GM12891 (cell line): Measurements from ENCODE around the gene ZNF474.

Experiments used
- DNase-seq: peaks from one replicate; pipeline ENCODE4 v3.0.0; 2011; ENCODE audit warnings: low spot score; ENCODE audit not compliant: insufficient read length
- FAIRE-seq: peaks from 2 replicates; lab custom pipeline; 2011; peaks lifted over from hg19 to GRCh38; lab: Jason Lieb, UNC
- PAX5 ChIP-seq: IDR thresholded peaks from 2 replicates; pipeline ENCODE4 v1.6.1; 2011; ENCODE audit warnings: low read length, moderate library complexity, mild to moderate bottlenecking; ENCODE audit not compliant: insufficient read depth, severe bottlenecking
- POLR2A ChIP-seq: IDR thresholded peaks from 2 replicates; pipeline ENCODE4 v1.6.1; 2011; ENCODE audit warnings: low read depth, low read length, control low read depth
- POLR2AphosphoS5 ChIP-seq: IDR thresholded peaks from 2 replicates; pipeline ENCODE4 v1.6.1; 2011; ENCODE audit warnings: low read depth, low read length, control low read depth
- POU2F2 ChIP-seq: IDR thresholded peaks from 2 replicates; pipeline ENCODE4 v1.6.1; 2011; ENCODE audit warnings: low read depth, mild to moderate bottlenecking, control low read depth, low read length, moderate library complexity
- SPI1 ChIP-seq: IDR thresholded peaks from 2 replicates; pipeline ENCODE4 v1.6.1; 2011; ENCODE audit warnings: low read depth, low read length, control low read depth
- TAF1 ChIP-seq: IDR thresholded peaks from 2 replicates; pipeline ENCODE4 v1.6.1; 2011; ENCODE audit warnings: low read depth, low read length, control low read depth

ZNF474 gene

GRCh38 chr5:122138356-122138755 is 9.0 kb downstream of the ZNF474 start:
- DNase-seq (no peak), FAIRE-seq (no peak)
- TF ChIP-seq POU2F2 (no peak), TAF1 (no peak), PAX5 (no peak), POLR2A (no peak), POLR2AphosphoS5 (no peak), SPI1 (no peak)

- TF ChIP-seq POU2F2 (no peak), SPI1 (no peak), TAF1 (no peak), POLR2AphosphoS5 (no peak), POLR2A (no peak), PAX5 (no peak)
- DNase-seq (no peak), FAIRE-seq (no peak)
Observed at GRCh38 chr5:122140900-122141299, 11.6 kb downstream of the ZNF474 start.

GRCh38 chr5:122141751-122142150 is 12.4 kb downstream of the ZNF474 start:
- TF ChIP-seq POU2F2 (no peak), POLR2AphosphoS5 (no peak), PAX5 (no peak)
- DNase-seq (no peak), FAIRE-seq (no peak)

GRCh38 chr5:122142480-122143164 is 13.3 kb downstream of the ZNF474 start:
- no peak for FAIRE-seq
- no peak for DNase-seq
- no peak for TF ChIP-seq TAF1

DNA sequence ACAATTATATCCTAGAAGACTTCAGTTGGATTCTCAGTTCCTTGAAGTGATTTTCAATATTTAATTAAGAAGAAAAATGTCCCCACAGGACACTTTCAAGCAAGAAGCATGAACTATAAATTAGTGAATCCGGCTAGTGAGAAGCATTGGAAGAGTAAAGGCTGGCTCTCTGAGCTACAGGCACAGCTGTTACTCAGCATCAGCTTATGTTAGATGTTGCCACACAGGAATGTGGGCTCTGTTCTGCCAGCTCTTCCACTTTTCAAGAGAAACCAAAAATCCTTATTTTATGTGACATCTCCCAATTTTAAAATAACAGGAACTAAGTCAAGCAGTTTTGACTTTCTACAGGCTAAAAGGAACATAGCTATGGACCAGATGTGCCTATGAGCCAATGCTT is 14.9 kb downstream of the ZNF474 start:
- no peak for FAIRE-seq
- TF ChIP-seq TAF1 (no peak), PAX5 (no peak), POLR2A (no peak), POLR2AphosphoS5 (no peak), SPI1 (no peak), POU2F2 (no peak)
- no peak for DNase-seq

GRCh38 chr5:122145906-122146305 is 16.6 kb downstream of the ZNF474 start:
- FAIRE-seq = no peak
- no peak for TF ChIP-seq POLR2AphosphoS5
- no peak for TF ChIP-seq PAX5
- TF ChIP-seq TAF1 = no peak
- no peak for TF ChIP-seq SPI1
- no peak for TF ChIP-seq POLR2A
- TF ChIP-seq POU2F2 = no peak
- DNase-seq = no peak

- TF ChIP-seq TAF1 = no peak
- no peak for TF ChIP-seq SPI1
- TF ChIP-seq POLR2AphosphoS5 = no peak
- no peak for TF ChIP-seq POU2F2
- no peak for TF ChIP-seq POLR2A
- TF ChIP-seq PAX5 = no peak
- FAIRE-seq (no peak), DNase-seq (no peak)
Observed at GRCh38 chr5:122149321-122150090, 20.2 kb downstream of the ZNF474 start.

- DNase-seq (no peak), FAIRE-seq (no peak)
Observed at GRCh38 chr5:122150215-122150614, 20.9 kb downstream of the ZNF474 start.

GRCh38 chr5:122151640-122152039 is 22.3 kb downstream of the ZNF474 start:
- FAIRE-seq (no peak), DNase-seq (no peak)
- TF ChIP-seq POLR2A = no peak
- no peak for TF ChIP-seq POLR2AphosphoS5
- TF ChIP-seq PAX5 = no peak
- TF ChIP-seq TAF1 = no peak
- no peak for TF ChIP-seq SPI1
- TF ChIP-seq POU2F2 = no peak

More at GRCh38 chr5:122150215-122150614, 20.9 kb downstream of the ZNF474 start:
- TF ChIP-seq POLR2AphosphoS5 (no peak), POLR2A (no peak), TAF1 (no peak), POU2F2 (no peak), PAX5 (no peak), SPI1 (no peak)
